Ectodermal cell (in vitro differentiated cells): ENCODE results near the gene NTM.

ENCODE experiments used
- H3K27ac ChIP-seq: 2 replicates; pipeline ENCODE4 v1.7.0; 2013; ENCODE audit warnings: mild to moderate bottlenecking, low read depth, low read length; ENCODE audit not compliant: insufficient read depth, poor library complexity, severe bottlenecking
- H3K27me3 ChIP-seq: 2 replicates; pipeline ENCODE4 v1.7.0; 2013; ENCODE audit warnings: mild to moderate bottlenecking, low read length; ENCODE audit not compliant: insufficient read depth, control insufficient read depth, poor library complexity, severe bottlenecking
- H3K36me3 ChIP-seq: one replicate; pipeline ENCODE4 v1.7.0; 2013; ENCODE audit warnings: low read length; ENCODE audit not compliant: control insufficient read depth, insufficient read depth
- H3K4me1 ChIP-seq: one replicate; pipeline ENCODE4 v1.7.0; 2013; ENCODE audit warnings: low read length; ENCODE audit not compliant: control insufficient read depth, insufficient read depth
- H3K4me3 ChIP-seq: 2 replicates; pipeline ENCODE4 v1.7.0; 2013; ENCODE audit warnings: low read depth, low read length, control low read depth; ENCODE audit not compliant: insufficient read depth
- H3K9me3 ChIP-seq: 2 replicates; pipeline ENCODE4 v1.7.0; 2013; ENCODE audit warnings: mild to moderate bottlenecking, low read length, moderate library complexity; ENCODE audit not compliant: control insufficient read depth
- WGBS, 2 experiments: methylation state at CpG; one replicate each; pipeline ENCODE4 v1.1.7; 2013; ENCODE audit warnings: missing lambda C conversion rate in 2 of 2; 5-methylcytosine and 5-hydroxymethylcytosine counted together

Gene NTM

DNA sequence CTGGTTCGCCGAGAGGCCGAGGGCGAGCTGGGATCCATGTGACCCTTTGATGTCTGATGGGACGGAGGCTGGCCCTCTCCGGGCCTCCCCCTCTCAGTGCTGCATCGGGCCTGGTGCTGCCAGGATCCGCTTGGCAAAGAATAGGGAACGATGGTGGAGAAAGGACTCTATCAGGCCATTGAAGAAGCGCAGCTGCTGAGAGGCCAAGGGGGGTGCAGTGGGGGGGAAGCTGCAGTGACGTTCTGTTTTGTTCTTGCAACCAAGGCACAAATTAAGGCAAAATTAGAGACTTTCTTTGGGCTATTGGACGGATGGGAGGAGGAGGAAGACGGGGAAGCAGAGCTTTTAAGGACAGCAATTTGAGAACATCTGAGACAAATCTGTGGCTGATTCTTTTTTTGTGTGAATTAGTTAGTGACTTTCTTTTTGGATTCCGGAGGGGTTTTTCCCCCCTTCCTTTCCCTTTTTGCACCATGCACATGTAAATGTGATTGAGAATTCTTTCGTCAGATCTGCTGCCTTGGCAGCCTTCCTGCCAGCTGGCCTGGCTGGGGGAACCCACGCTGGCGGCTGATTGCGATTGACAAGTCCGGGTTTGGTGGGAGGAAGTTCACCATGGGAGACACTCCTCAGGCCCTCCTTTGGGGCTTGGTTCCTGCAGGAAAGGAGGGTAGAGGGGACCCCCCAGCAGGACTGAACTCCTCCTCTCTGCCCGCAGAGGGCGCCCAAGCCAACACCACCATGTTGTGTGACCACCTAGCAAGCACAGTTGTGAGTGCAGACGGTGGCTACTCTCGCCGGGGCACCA, 214.6 kb downstream of the NTM start:
- 49% methylated on average over 23 to 24 of the region's 24 CpGs for WGBS, 2 experiments
- Histone ChIP-seq H3K27me3 (no peaks in the 10 kb centered on the region), H3K4me3 (no peak overlapping the region), H3K27ac (no peak overlapping the region), H3K9me3 (no peaks in the 10 kb centered on the region), H3K4me1 (peaks cover 13% of the 10 kb centered on the region), H3K36me3 (no peaks in the 10 kb centered on the region)

DNA sequence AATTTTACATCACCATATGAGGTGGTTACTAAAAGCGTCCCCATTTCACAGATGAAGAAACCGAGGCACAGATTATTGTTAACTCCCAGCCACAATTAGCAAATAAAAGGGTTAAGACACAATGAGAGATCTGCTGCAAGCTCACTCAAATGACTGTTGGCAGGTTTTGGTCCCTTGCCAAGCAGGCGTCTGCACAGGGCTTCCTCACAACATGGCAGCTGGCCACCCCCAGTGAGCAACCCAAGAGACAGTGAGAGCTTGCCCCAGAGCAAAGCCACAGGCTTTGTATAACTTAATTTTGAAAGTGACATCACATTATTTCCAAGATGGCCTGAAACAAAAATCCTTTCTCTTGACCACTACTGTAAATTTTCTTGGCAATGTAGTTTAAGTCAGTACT, 217.6 kb downstream of the NTM start:
- Histone ChIP-seq H3K27ac (no peak overlapping the region), H3K9me3 (no peaks in the 10 kb centered on the region), H3K27me3 (no peaks in the 10 kb centered on the region), H3K4me3 (no peak overlapping the region), H3K4me1 (peaks cover 29% of the 10 kb centered on the region), H3K36me3 (no peaks in the 10 kb centered on the region)
- 89 to 98% methylated on average over 3 of the region's 3 CpGs for WGBS, 2 experiments

DNA sequence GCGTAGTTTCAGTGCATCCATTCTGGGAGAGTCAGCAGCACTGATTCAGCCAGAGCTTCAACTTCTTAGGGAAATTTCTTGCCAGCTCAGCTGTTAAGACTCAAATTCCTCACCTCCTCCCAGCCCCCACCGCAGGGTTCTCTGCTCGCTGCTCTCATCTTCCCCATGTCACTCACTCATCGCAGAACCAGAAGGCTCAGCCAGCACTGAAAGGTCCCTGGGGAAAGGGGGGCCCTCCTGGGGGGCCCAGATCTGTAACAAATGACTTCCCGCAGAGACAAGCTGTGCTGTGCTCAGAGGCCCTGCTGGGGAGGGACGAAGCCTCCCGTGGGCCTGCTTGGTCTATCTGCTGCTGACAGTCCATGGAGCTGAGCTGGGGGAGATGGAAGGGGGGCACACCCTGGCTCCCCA, 220.6 kb downstream of the NTM start:
- 27 to 30% methylated on average over 7 of the region's 7 CpGs for WGBS, 2 experiments
- H3K36me3 ChIP-seq = no peaks in the 10 kb centered on the region
- H3K9me3 ChIP-seq = no peaks in the 10 kb centered on the region
- no peak overlapping the region for H3K27ac ChIP-seq
- H3K4me3 ChIP-seq = no peak overlapping the region
- H3K4me1 ChIP-seq = peaks cover 32% of the 10 kb centered on the region
- peaks cover under 1% of the 10 kb centered on the region for H3K27me3 ChIP-seq

DNA sequence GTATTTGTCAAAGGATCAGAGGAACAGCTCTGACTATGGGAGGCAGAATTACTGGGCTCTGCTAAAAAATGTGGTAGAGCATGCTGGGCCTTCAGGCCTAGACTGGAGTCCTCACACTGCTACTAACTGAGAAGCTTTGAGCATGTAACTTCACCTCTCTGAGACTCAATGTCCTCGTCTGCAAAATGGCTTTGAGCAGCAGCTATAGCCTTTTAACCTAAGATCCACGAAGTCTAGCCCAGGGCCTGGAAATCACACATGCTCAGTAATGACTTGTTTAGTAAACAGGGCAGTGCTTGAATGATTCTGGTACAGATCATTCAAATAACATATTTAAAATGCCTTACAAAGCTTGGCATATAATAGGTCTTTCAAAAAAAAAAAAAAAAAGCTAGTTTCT, 221.7 kb downstream of the NTM start:
- Histone ChIP-seq H3K4me3 (no peak overlapping the region), H3K4me1 (peaks cover 36% of the 10 kb centered on the region), H3K36me3 (no peaks in the 10 kb centered on the region), H3K27ac (no peak overlapping the region), H3K27me3 (peaks cover 3% of the 10 kb centered on the region), H3K9me3 (no peaks in the 10 kb centered on the region)
- WGBS, 2 experiments = 84 to 92% methylated on average over 2 of the region's 2 CpGs

DNA sequence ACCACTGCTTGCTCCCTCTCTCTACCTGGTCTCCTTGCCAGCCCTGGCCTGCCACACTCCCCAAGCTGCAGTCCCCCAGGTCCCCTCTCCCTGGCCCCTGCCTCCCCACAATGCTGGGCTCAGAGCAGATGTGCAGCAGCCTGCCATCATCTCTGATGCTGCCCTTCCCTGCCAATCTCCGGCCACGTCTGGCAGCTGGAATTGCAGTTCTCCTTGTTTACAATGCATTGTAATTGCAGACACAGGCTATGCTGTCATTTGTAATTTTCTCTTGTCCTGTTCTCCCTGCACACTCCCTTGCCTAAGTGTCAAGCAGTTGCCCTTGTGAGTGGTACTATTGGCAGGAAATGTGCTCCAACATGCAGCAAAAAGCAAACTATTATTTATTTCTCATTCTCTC, 222.3 kb downstream of the NTM start:
- no peaks in the 10 kb centered on the region for H3K36me3 ChIP-seq
- peaks cover 3% of the 10 kb centered on the region for H3K27me3 ChIP-seq
- H3K27ac ChIP-seq = no peak overlapping the region
- H3K4me3 ChIP-seq = no peak overlapping the region
- 67 to 73% methylated on average over 2 of the region's 2 CpGs for WGBS, 2 experiments
- peaks cover 37% of the 10 kb centered on the region for H3K4me1 ChIP-seq
- H3K9me3 ChIP-seq = no peaks in the 10 kb centered on the region

DNA sequence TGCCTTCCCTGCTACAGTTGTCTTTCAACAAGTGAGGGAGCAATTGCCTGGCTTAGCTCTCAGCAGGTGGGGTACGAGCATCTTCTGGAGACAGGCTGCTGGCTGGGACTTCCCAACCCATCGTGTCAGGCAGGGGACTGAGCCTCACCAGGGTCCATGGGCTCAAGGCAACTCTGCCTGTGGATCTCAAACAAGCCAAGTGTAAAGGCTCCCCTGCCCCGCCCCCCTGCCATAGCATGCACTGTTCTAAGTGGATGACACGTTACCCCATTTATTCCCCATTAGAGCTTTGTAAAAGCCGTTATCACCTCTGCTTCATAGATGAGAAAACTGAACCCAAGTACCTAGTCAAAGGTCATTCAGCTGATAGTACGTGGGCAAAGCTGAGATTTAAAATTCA, 222.9 kb downstream of the NTM start:
- H3K27ac ChIP-seq = no peak overlapping the region
- H3K4me1 ChIP-seq = peaks cover 37% of the 10 kb centered on the region
- no peaks in the 10 kb centered on the region for H3K36me3 ChIP-seq
- peaks cover 3% of the 10 kb centered on the region for H3K27me3 ChIP-seq
- WGBS, 2 experiments = 53 to 58% methylated on average over 6 of the region's 6 CpGs
- no peak overlapping the region for H3K4me3 ChIP-seq
- H3K9me3 ChIP-seq = no peaks in the 10 kb centered on the region

DNA sequence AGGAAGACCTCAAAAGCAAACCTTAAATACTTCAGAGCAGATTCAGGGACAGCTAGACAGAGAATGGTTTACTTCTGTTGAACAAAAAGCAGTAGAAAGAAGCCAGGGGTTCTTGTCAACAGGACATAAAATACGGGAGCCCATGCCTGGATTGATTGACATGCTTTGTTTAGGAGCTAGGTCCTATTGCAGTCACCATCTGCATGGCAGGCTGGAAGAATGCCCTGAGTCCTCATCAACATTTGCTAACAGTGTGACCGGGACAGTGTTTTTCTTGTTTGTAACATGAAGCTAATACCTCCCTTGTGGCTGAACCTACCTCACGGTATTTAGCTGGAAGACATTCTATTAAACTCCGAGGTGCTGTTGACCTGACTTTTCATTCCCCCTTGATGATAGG, 225.4 kb downstream of the NTM start:
- H3K27ac ChIP-seq = no peak overlapping the region
- no peaks in the 10 kb centered on the region for H3K36me3 ChIP-seq
- 37 to 55% methylated on average over 4 of the region's 4 CpGs for WGBS, 2 experiments
- H3K27me3 ChIP-seq = peaks cover 3% of the 10 kb centered on the region
- H3K4me3 ChIP-seq = no peak overlapping the region
- no peaks in the 10 kb centered on the region for H3K9me3 ChIP-seq
- H3K4me1 ChIP-seq = peaks cover 31% of the 10 kb centered on the region

DNA sequence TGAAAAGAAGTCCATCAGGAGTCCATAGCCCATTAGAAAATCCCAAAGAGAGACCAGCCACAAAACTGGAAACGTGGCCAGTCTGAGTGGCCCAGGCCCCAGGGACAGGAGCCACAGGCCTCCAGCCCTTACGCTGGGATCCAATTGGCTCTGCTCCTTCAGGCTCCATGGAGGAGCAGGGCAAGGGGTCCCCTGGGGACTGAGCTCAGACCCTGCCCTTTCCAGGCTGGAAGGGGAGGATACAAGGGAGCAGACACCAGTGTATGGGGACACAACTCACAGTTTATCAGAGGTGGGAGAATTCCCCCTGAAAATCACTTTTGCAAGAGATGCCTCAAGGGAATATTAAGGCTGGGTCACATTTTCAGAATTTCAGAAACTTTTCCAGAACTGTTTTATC, 227.5 kb downstream of the NTM start:
- Histone ChIP-seq H3K4me3 (no peak overlapping the region), H3K4me1 (peaks cover 19% of the 10 kb centered on the region), H3K27me3 (peaks cover 3% of the 10 kb centered on the region), H3K36me3 (no peaks in the 10 kb centered on the region), H3K9me3 (no peaks in the 10 kb centered on the region), H3K27ac (no peak overlapping the region)
- 70 to 74% methylated on average over 2 of the region's 2 CpGs for WGBS, 2 experiments

DNA sequence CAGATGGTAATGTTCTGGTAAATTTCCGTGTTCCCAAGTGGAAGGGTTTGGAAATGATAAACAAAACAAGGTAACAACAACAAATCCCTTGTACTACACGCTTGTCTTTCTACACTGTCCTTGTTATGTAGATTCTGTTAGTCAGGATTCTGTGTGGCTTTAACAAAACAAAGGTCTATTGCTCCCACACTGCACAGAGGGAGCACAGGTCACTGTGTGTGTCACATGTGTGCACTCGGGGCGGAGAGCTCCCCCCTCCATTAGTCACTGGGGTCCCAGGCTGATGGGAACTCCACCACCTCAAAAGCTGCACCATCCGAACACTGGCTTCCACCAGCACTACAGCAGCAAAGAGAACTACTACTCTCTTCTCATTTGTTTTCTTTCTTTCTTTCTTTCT, 227.9 kb downstream of the NTM start:
- Histone ChIP-seq H3K4me3 (no peak overlapping the region), H3K36me3 (no peaks in the 10 kb centered on the region), H3K27me3 (peaks cover 3% of the 10 kb centered on the region), H3K27ac (no peak overlapping the region), H3K4me1 (peaks cover 19% of the 10 kb centered on the region), H3K9me3 (no peaks in the 10 kb centered on the region)
- 75 to 76% methylated on average over 4 of the region's 5 CpGs for WGBS, 2 experiments

DNA sequence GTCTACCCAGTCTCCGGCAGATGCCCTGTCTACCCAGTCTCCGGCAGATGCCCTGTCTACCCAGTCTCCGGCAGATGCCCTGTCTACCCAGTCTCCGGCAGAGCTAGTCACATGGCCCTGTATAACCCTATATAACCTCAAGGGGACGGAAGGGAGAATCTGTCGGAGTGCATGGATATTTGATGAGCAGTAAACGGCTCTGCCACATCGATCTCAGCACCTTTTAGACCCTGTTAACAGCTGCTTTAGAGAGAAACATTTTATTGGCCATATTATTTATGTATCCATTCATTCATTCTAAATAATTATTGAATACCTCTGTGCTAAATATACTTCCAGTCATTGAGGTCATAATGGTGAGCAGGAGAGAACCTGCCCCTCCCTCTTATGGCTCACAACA, 228.9 kb downstream of the NTM start:
- no peaks in the 10 kb centered on the region for H3K9me3 ChIP-seq
- WGBS, 2 experiments = 91 to 92% methylated on average over 8 of the region's 8 CpGs

More for the DNA sequence above, 228.9 kb downstream of the NTM start:
- H3K36me3 ChIP-seq = no peaks in the 10 kb centered on the region
- H3K4me3 ChIP-seq = no peak overlapping the region
- H3K27me3 ChIP-seq = peaks cover 3% of the 10 kb centered on the region
- peaks cover 19% of the 10 kb centered on the region for H3K4me1 ChIP-seq
- no peak overlapping the region for H3K27ac ChIP-seq
